Subcutaneous preadipocyte (primary cell): Measurements from ENCODE around the gene RPS24. TPM values are rescaled to one million over a fixed set of nuclear protein-coding genes. Genes with fewer than 3 reads are reported as not detected.

Source experiments
- total RNA-seq: library from RNA; depleted of rRNA; stranded (reverse); fragments of >200 nt; gene quantifications from 2 replicates; pipeline ENCODE4 v1.2.3, GENCODE V29; 2012

The RPS24 gene
- total RNA-seq = 1,226 and 2,735 TPM in 2 replicates

GRCh38 chr10:78033637-78034470 lies at the start of gene RPS24:
TSS of gene RPS24 (plus strand) at chr10:78033863. CDS start at chr10:78033902, 39 bp downstream.

GRCh38 chr10:78029269-78030226 lies 4.1 kb upstream of the RPS24 start, which contains the start of gene POLR3A:
TSS of gene POLR3A (minus strand) at chr10:78029515. CDS start at chr10:78029407, 108 bp downstream.

Other genes with a start within 250 kb of the RPS24 start
- 25.0 and 34.0 TPM in 2 replicates for gene DLG5, start 107.1 kb upstream of the RPS24 start, total RNA-seq
- gene POLR3A, start 4.3 kb upstream of the RPS24 start, total RNA-seq = 18.7 and 27.4 TPM in 2 replicates